CD4-positive, alpha-beta T cell (primary cell): Measurements from ENCODE around the gene ZNRF1. TPM values are rescaled to one million over a fixed set of nuclear protein-coding genes. Genes with fewer than 3 reads are reported as not detected.

ENCODE experiments used
- ATAC-seq: fragments of 200-7000 bp; cut with Tn5 transposase; one replicate; pipeline ENCODE4 v1.10.0; 2022; ENCODE audit warnings: mild to moderate bottlenecking; ENCODE audit not compliant: poor library complexity
- CTCF ChIA-PET: fragments of 350-600 bp; sonication (Branson Sonifier 250); formaldehyde crosslinking; loops from one replicate; lab custom pipeline; 2021; ENCODE audit warnings: antibody characterized with exemption, inconsistent platforms; lab: Charles Lee
- POLR2A ChIA-PET: fragments of 350-600 bp; sonication (Branson Sonifier 250); formaldehyde crosslinking; loops from one replicate; lab custom pipeline; 2021; ENCODE audit warnings: antibody characterized with exemption, inconsistent platforms; lab: Charles Lee
- DNase-seq, 14 experiments: peaks; one replicate each; pipeline ENCODE4 v3.0.0-alpha.2; 2013 to 2020; ENCODE audit warnings: mixed read lengths in 2 of 14
- H3K27ac ChIP-seq, 2 donors: one replicate each; pipeline versions ENCODE4 v1.5.1 to v1.7.0; 2013; ENCODE audit warnings: low read length in 2 of 2, low read depth in 1 of 2, mild to moderate bottlenecking in 1 of 2
- H3K27me3 ChIP-seq, 2 experiments: 1 replicate in 1 of 2; 2 replicates in 1 of 2; pipeline versions ENCODE4 v1.6.1 to v1.7.0; 2013; ENCODE audit warnings: low read length in 2 of 2, control low read depth in 1 of 2, mild to moderate bottlenecking in 1 of 2, moderate library complexity in 1 of 2; ENCODE audit not compliant: insufficient read depth in 2 of 2, control insufficient read depth in 1 of 2
- H3K36me3 ChIP-seq: one replicate; pipeline ENCODE4 v1.6.1; 2013; ENCODE audit warnings: low read length, control low read depth; ENCODE audit not compliant: insufficient read depth
- H3K4me1 ChIP-seq: one replicate; pipeline ENCODE4 v1.6.1; 2013; ENCODE audit warnings: low read length, control low read depth; ENCODE audit not compliant: insufficient read depth
- H3K4me3 ChIP-seq: one replicate; pipeline ENCODE4 v1.5.1; 2013; ENCODE audit warnings: mild to moderate bottlenecking, low read length, moderate library complexity
- H3K9me3 ChIP-seq, 2 experiments: 1 replicate in 1 of 2; 2 replicates in 1 of 2; pipeline versions ENCODE4 v1.6.1 to v1.7.0; 2013; ENCODE audit warnings: low read length in 2 of 2, mild to moderate bottlenecking in 2 of 2, control low read depth in 1 of 2, moderate library complexity in 1 of 2; ENCODE audit not compliant: control insufficient read depth in 1 of 2, insufficient read depth in 1 of 2
- H3K27ac Mint-ChIP-seq: one replicate; pipeline ENCODE4 v1.8.0; 2020; ENCODE audit warnings: mixed read lengths
- H3K27me3 Mint-ChIP-seq: one replicate; pipeline ENCODE4 v1.8.0; 2021; ENCODE audit warnings: mixed read lengths
- H3K36me3 Mint-ChIP-seq: one replicate; pipeline ENCODE4 v1.8.0; 2021; ENCODE audit warnings: low read depth, mixed read lengths
- H3K4me1 Mint-ChIP-seq: one replicate; pipeline ENCODE4 v1.8.0; 2021; ENCODE audit warnings: low read depth, mixed read lengths
- H3K4me3 Mint-ChIP-seq: one replicate; pipeline ENCODE4 v1.8.0; 2020; ENCODE audit warnings: mild to moderate bottlenecking, mixed read lengths
- H3K9me3 Mint-ChIP-seq: one replicate; pipeline ENCODE4 v1.8.0; 2020; ENCODE audit warnings: mixed read lengths
- CTCF ChIP-seq: fragments of 200-600 bp; IDR thresholded peaks from one replicate; pipeline ENCODE4 v1.8.0; 2022; ENCODE audit warnings: antibody characterized with exemption, mild to moderate bottlenecking
- intact Hi-C, 2 experiments: fragments of 100-400 bp; cut with DNase I in 1 of 2; cut with micrococcal nuclease in 1 of 2; formaldehyde crosslinking; loops; one replicate each; pipeline versions ENCODE4 v1.15.1 to v1.9.0; 2023 to 2025; cut with DNase I, micrococcal nuclease
- total RNA-seq, 174 experiments: library from RNA in 2 of 174; stranded (reverse) in 2 of 174; gene quantifications; one replicate each; pipeline ENCODE4 v1.2.3 and lab custom pipeline; 2021 to 2026

The ZNRF1 gene
- total RNA-seq, 2 experiments from 2014 or later: 2.8 to 4.0 TPM

- ChIA-PET POLR2A (interaction anchor here (1.3 to 1.5 kb wide), 2 partner anchors 30 to 32 kb away, joined by 3 read pairs; no protein-coding TSS in a partner anchor), CTCF (interaction anchor here (1.6 kb wide), 1 partner anchor 32 kb away, joined by 4 read pairs; no protein-coding TSS in a partner anchor)
- TF ChIP-seq CTCF: no peak
- no peak for ATAC-seq
- no peak overlapping the region for H3K4me3 ChIP-seq
- Mint-ChIP-seq H3K4me3 (no peak overlapping the region), H3K36me3 (no peaks in the 10 kb centered on the region), H3K27me3 (no peaks in the 10 kb centered on the region), H3K9me3 (no peaks in the 10 kb centered on the region), H3K4me1 (peaks cover 44% of the 10 kb centered on the region), H3K27ac (peak overlapping the region; percentile 55)
- peaks cover 44% of the 10 kb centered on the region for H3K4me1 ChIP-seq
- intact Hi-C loops: no loop called here
- no peaks in the 10 kb centered on the region for H3K9me3 ChIP-seq
- no peaks in the 10 kb centered on the region for H3K36me3 ChIP-seq
- H3K27me3 ChIP-seq: no peaks in the 10 kb centered on the region
- H3K27ac ChIP-seq: no peak overlapping the region
- no peak for DNase-seq
Observed at GRCh38 chr16:75078886-75079285, 80.1 kb downstream of the ZNRF1 start.

GRCh38 chr16:75079346-75079926, 80.6 kb downstream of the ZNRF1 start:
- DNase-seq (no peak), ATAC-seq (no peak)
- Mint-ChIP-seq H3K9me3 (no peaks in the 10 kb centered on the region), H3K27ac (no peak overlapping the region), H3K4me1 (peaks cover 44% of the 10 kb centered on the region), H3K4me3 (no peak overlapping the region), H3K36me3 (no peaks in the 10 kb centered on the region), H3K27me3 (no peaks in the 10 kb centered on the region)
- H3K4me3 ChIP-seq: no peak overlapping the region
- ChIA-PET POLR2A (interaction anchor here (1.3 kb wide), 1 partner anchor 29 kb away, joined by 3 read pairs; no protein-coding TSS in a partner anchor), CTCF (interaction anchor here (1.6 kb wide), 1 partner anchor 32 kb away, joined by 4 read pairs; no protein-coding TSS in a partner anchor)
- H3K36me3 ChIP-seq: no peaks in the 10 kb centered on the region
- peaks cover 39% of the 10 kb centered on the region for H3K4me1 ChIP-seq
- H3K9me3 ChIP-seq: no peaks in the 10 kb centered on the region
- H3K27ac ChIP-seq: no peak overlapping the region
- intact Hi-C loops: no loop called here
- no peak for TF ChIP-seq CTCF
- H3K27me3 ChIP-seq: no peaks in the 10 kb centered on the region

GRCh38 chr16:75080205-75081029, 81.6 kb downstream of the ZNRF1 start:
- H3K9me3 Mint-ChIP-seq: no peaks in the 10 kb centered on the region
- Histone ChIP-seq H3K4me1 (peaks cover 29% of the 10 kb centered on the region), H3K9me3 (no peaks in the 10 kb centered on the region), H3K4me3 (no peak overlapping the region), H3K27me3 (no peaks in the 10 kb centered on the region), H3K36me3 (no peaks in the 10 kb centered on the region), H3K27ac (no peak overlapping the region)
- DNase-seq (no peak), ATAC-seq (no peak)
- ChIA-PET POLR2A (no interaction called here), CTCF (interaction anchor here (1.2 kb wide), 1 partner anchor 31 kb away, joined by 3 read pairs; no protein-coding TSS in a partner anchor)
- intact Hi-C loops: no loop called here
- no peak overlapping the region for H3K4me3 Mint-ChIP-seq
- no peaks in the 10 kb centered on the region for H3K27me3 Mint-ChIP-seq
- H3K4me1 Mint-ChIP-seq: peaks cover 42% of the 10 kb centered on the region
- no peak overlapping the region for H3K27ac Mint-ChIP-seq
- TF ChIP-seq CTCF: no peak
- H3K36me3 Mint-ChIP-seq: no peaks in the 10 kb centered on the region
